GM19099 (cell line): ENCODE results near the gene PLXNA4.

Experiments used
- POLR2A ChIP-seq: IDR thresholded peaks from 3 replicates; pipeline ENCODE4 v1.6.1; 2011; ENCODE audit warnings: low read depth; ENCODE audit not compliant: insufficient read length; ENCODE audit errors: extremely low read depth

The PLXNA4 gene

GRCh38 chr7:132183781-132184380 lies 392.4 kb downstream of the PLXNA4 start:
- TF ChIP-seq POLR2A = no peak

- no peak for TF ChIP-seq POLR2A
Measured at GRCh38 chr7:132182992-132183391, 393.3 kb downstream of the PLXNA4 start.

GRCh38 chr7:132181946-132182685 lies 394.2 kb downstream of the PLXNA4 start:
- no peak for TF ChIP-seq POLR2A

GRCh38 chr7:132181371-132181770 lies 394.9 kb downstream of the PLXNA4 start:
- TF ChIP-seq POLR2A = no peak

- no peak for TF ChIP-seq POLR2A
Measured at GRCh38 chr7:132180481-132180880, 395.8 kb downstream of the PLXNA4 start.

- no peak for TF ChIP-seq POLR2A
Measured at GRCh38 chr7:132179681-132180080, 396.6 kb downstream of the PLXNA4 start.

- TF ChIP-seq POLR2A = no peak
Measured at GRCh38 chr7:132179080-132179430, 397.2 kb downstream of the PLXNA4 start.

- no peak for TF ChIP-seq POLR2A
Measured at GRCh38 chr7:132177708-132178401, 398.4 kb downstream of the PLXNA4 start.

GRCh38 chr7:132176719-132177118 lies 399.6 kb downstream of the PLXNA4 start:
- no peak for TF ChIP-seq POLR2A

- TF ChIP-seq POLR2A = no peak
Measured at GRCh38 chr7:132171130-132171576, 405.1 kb downstream of the PLXNA4 start.

GRCh38 chr7:132169730-132170129 lies 406.5 kb downstream of the PLXNA4 start:
- no peak for TF ChIP-seq POLR2A

- TF ChIP-seq POLR2A = no peak
Measured at GRCh38 chr7:132168239-132168638, 408.0 kb downstream of the PLXNA4 start.

GRCh38 chr7:132164558-132165125 lies 411.6 kb downstream of the PLXNA4 start:
- TF ChIP-seq POLR2A = no peak

GRCh38 chr7:132162556-132163144 lies 413.6 kb downstream of the PLXNA4 start:
- no peak for TF ChIP-seq POLR2A

- TF ChIP-seq POLR2A = no peak
Measured at GRCh38 chr7:132161976-132162375, 414.3 kb downstream of the PLXNA4 start.

- no peak for TF ChIP-seq POLR2A
Measured at GRCh38 chr7:132161533-132161915, 414.7 kb downstream of the PLXNA4 start.
